Trophoblast cell (in vitro differentiated cells and primary cell): ENCODE measurements around the gene GNS.

Source experiments
- DNase-seq, 2 donors: peaks; one replicate each; pipeline ENCODE4 v3.0.0-alpha.2; 2016
- H2AFZ ChIP-seq: 2 replicates; pipeline ENCODE4 v1.6.1; 2013; ENCODE audit warnings: low read length, moderate library complexity, mild to moderate bottlenecking; ENCODE audit not compliant: insufficient read depth, poor library complexity
- H2AK5ac ChIP-seq: 2 replicates; pipeline ENCODE4 v1.6.1; 2013; ENCODE audit warnings: mild to moderate bottlenecking, low read length
- H2BK120ac ChIP-seq: 2 replicates; pipeline ENCODE4 v1.6.1; 2013; ENCODE audit warnings: low read length, mild to moderate bottlenecking, moderate library complexity; ENCODE audit not compliant: insufficient read depth, poor library complexity
- H2BK12ac ChIP-seq: 2 replicates; pipeline ENCODE4 v1.6.1; 2013; ENCODE audit warnings: mild to moderate bottlenecking, low read length, moderate library complexity
- H2BK5ac ChIP-seq: 2 replicates; pipeline ENCODE4 v1.6.1; 2013; ENCODE audit warnings: low read length, low read depth, moderate library complexity, mild to moderate bottlenecking; ENCODE audit not compliant: poor library complexity
- H3K14ac ChIP-seq: 2 replicates; pipeline ENCODE4 v1.6.1; 2013; ENCODE audit warnings: mild to moderate bottlenecking, low read length
- H3K18ac ChIP-seq: 2 replicates; pipeline ENCODE4 v1.6.1; 2013; ENCODE audit warnings: mild to moderate bottlenecking, low read length
- H3K23ac ChIP-seq: 2 replicates; pipeline ENCODE4 v1.6.1; 2013; ENCODE audit warnings: low read length
- H3K27ac ChIP-seq: 2 replicates; pipeline ENCODE4 v1.5.1; 2013; ENCODE audit warnings: low read depth, mild to moderate bottlenecking, inconsistent platforms, low read length, moderate library complexity
- H3K27me3 ChIP-seq: 2 replicates; pipeline ENCODE4 v1.6.1; 2013; ENCODE audit warnings: inconsistent platforms, mild to moderate bottlenecking, low read length, moderate library complexity; ENCODE audit not compliant: insufficient read depth
- H3K36me3 ChIP-seq, 2 experiments: 1 replicate in 1 of 2; 2 replicates in 1 of 2; pipeline ENCODE4 v1.6.1; 2013; ENCODE audit warnings: low read length in 2 of 2, mild to moderate bottlenecking in 2 of 2, moderate library complexity in 1 of 2; ENCODE audit not compliant: insufficient read depth in 2 of 2, control insufficient read depth in 1 of 2
- H3K4ac ChIP-seq: 2 replicates; pipeline ENCODE4 v1.6.1; 2013; ENCODE audit warnings: low read depth, mild to moderate bottlenecking, low read length, moderate library complexity
- H3K4me1 ChIP-seq, 2 experiments: 1 replicate in 1 of 2; 2 replicates in 1 of 2; pipeline ENCODE4 v1.6.1; 2013; ENCODE audit warnings: low read length in 2 of 2, mild to moderate bottlenecking in 2 of 2, moderate library complexity in 1 of 2; ENCODE audit not compliant: insufficient read depth in 2 of 2, control insufficient read depth in 1 of 2
- H3K4me2 ChIP-seq: 2 replicates; pipeline ENCODE4 v1.6.1; 2013; ENCODE audit warnings: inconsistent platforms, mild to moderate bottlenecking, low read length, moderate library complexity
- H3K4me3 ChIP-seq: 2 replicates; pipeline ENCODE4 v1.5.1; 2013; ENCODE audit warnings: mild to moderate bottlenecking, low read depth, low read length, inconsistent platforms
- H3K79me1 ChIP-seq: one replicate; pipeline ENCODE4 v1.6.1; 2013; ENCODE audit warnings: low read length
- H3K79me2 ChIP-seq: 2 replicates; pipeline ENCODE4 v1.6.1; 2013; ENCODE audit warnings: low read length, mild to moderate bottlenecking; ENCODE audit not compliant: control insufficient read depth, insufficient read depth, poor library complexity
- H3K9ac ChIP-seq: 2 replicates; pipeline ENCODE4 v1.6.1; 2013; ENCODE audit warnings: mild to moderate bottlenecking, low read length
- H3K9me3 ChIP-seq: 2 replicates; pipeline ENCODE4 v1.6.1; 2013; ENCODE audit warnings: low read depth, mild to moderate bottlenecking, control low read depth, inconsistent platforms, low read length; ENCODE audit not compliant: insufficient read depth
- H4K12ac ChIP-seq: 2 replicates; pipeline ENCODE4 v1.6.1; 2013; ENCODE audit warnings: low read depth, mild to moderate bottlenecking, low read length, moderate library complexity
- H4K8ac ChIP-seq: 2 replicates; pipeline ENCODE4 v1.6.1; 2013; ENCODE audit warnings: low read depth, mild to moderate bottlenecking, low read length, moderate library complexity
- H4K91ac ChIP-seq: one replicate; pipeline ENCODE4 v1.6.1; 2013; ENCODE audit warnings: low read depth, mild to moderate bottlenecking, low read length, moderate library complexity
- WGBS: extraction: QIAGEN DNeasy Blood & Tissue Kit; methylation state at CpG from one replicate; pipeline ENCODE4 v1.1.7; 2013; ENCODE audit warnings: missing lambda C conversion rate; ENCODE audit not compliant: insufficient read length, insufficient coverage; ENCODE audit errors: extremely low coverage; 5-methylcytosine and 5-hydroxymethylcytosine counted together

The GNS gene

GRCh38 chr12:64696080-64696741, 63.0 kb downstream of the GNS start:
- WGBS: no CpG with 5 or more reads among the region's 1 CpG
- no peak overlapping the region for H3K9ac ChIP-seq

GRCh38 chr12:64695550-64695949, 63.7 kb downstream of the GNS start:
- no peaks in the 10 kb centered on the region for H3K9me3 ChIP-seq
- peaks cover 0 to 3% of the 10 kb centered on the region in 2 experiments for H3K4me1 ChIP-seq
- H2AFZ ChIP-seq: no peak overlapping the region
- H3K27ac ChIP-seq: no peak overlapping the region
- H3K36me3 ChIP-seq: peaks cover 4 to 5% of the 10 kb centered on the region in 2 experiments
- no peak overlapping the region for H3K14ac ChIP-seq
- no peak overlapping the region for H3K9ac ChIP-seq
- no peak overlapping the region for H2BK12ac ChIP-seq
- H3K27me3 ChIP-seq: no peaks in the 10 kb centered on the region
- H3K4me3 ChIP-seq: no peak overlapping the region
- no peaks in the 10 kb centered on the region for H3K79me2 ChIP-seq
- H4K12ac ChIP-seq: no peak overlapping the region
- H3K23ac ChIP-seq: no peak overlapping the region
- no peak overlapping the region for H2BK5ac ChIP-seq
- H3K18ac ChIP-seq: no peak overlapping the region
- H3K79me1 ChIP-seq: no peaks in the 10 kb centered on the region
- no CpG with 5 or more reads among the region's 5 CpGs for WGBS
- H2AK5ac ChIP-seq: no peak overlapping the region
- H2BK120ac ChIP-seq: no peak overlapping the region
- H3K4me2 ChIP-seq: no peak overlapping the region
- H4K91ac ChIP-seq: no peak overlapping the region
- DNase-seq: no peak
- no peak overlapping the region for H3K4ac ChIP-seq
- no peak overlapping the region for H4K8ac ChIP-seq

More at GRCh38 chr12:64696080-64696741, 63.0 kb downstream of the GNS start:
- H4K91ac ChIP-seq: no peak overlapping the region
- no peaks in the 10 kb centered on the region for H3K27me3 ChIP-seq
- H4K8ac ChIP-seq: no peak overlapping the region
- no peaks in the 10 kb centered on the region for H3K79me1 ChIP-seq
- no peak overlapping the region for H3K27ac ChIP-seq
- H3K4me3 ChIP-seq: no peak overlapping the region
- H2BK5ac ChIP-seq: no peak overlapping the region
- DNase-seq: peak in 1 of 2 donors; percentile 43
- no peak overlapping the region for H3K14ac ChIP-seq
- no peak overlapping the region for H2BK120ac ChIP-seq
- H3K79me2 ChIP-seq: no peaks in the 10 kb centered on the region
- peaks cover 4 to 5% of the 10 kb centered on the region in 2 experiments for H3K36me3 ChIP-seq
- no peak overlapping the region for H2AFZ ChIP-seq
- H2AK5ac ChIP-seq: no peak overlapping the region
- no peak overlapping the region for H3K4ac ChIP-seq
- H3K23ac ChIP-seq: no peak overlapping the region
- H4K12ac ChIP-seq: no peak overlapping the region
- no peak overlapping the region for H3K4me2 ChIP-seq
- H3K9me3 ChIP-seq: no peaks in the 10 kb centered on the region
- H3K4me1 ChIP-seq: peaks cover 0 to 3% of the 10 kb centered on the region in 2 experiments
- no peak overlapping the region for H2BK12ac ChIP-seq
- H3K18ac ChIP-seq: no peak overlapping the region

- H4K12ac ChIP-seq: no peak overlapping the region
- H3K23ac ChIP-seq: no peak overlapping the region
- no peak overlapping the region for H2BK120ac ChIP-seq
- no peaks in the 10 kb centered on the region for H3K27me3 ChIP-seq
- H2AK5ac ChIP-seq: no peak overlapping the region
- DNase-seq: no peak
- H3K14ac ChIP-seq: no peak overlapping the region
- WGBS: no CpG with 5 or more reads among the region's 18 CpGs
- H4K91ac ChIP-seq: no peak overlapping the region
- H3K79me2 ChIP-seq: no peaks in the 10 kb centered on the region
- H3K27ac ChIP-seq: no peak overlapping the region
- H3K9ac ChIP-seq: no peak overlapping the region
- H4K8ac ChIP-seq: no peak overlapping the region
- H3K36me3 ChIP-seq: peaks cover 4 to 5% of the 10 kb centered on the region in 2 experiments
- no peak overlapping the region for H2BK5ac ChIP-seq
- no peak overlapping the region for H3K4ac ChIP-seq
- H3K4me2 ChIP-seq: no peak overlapping the region
- no peak overlapping the region for H2BK12ac ChIP-seq
- H3K4me1 ChIP-seq: peaks cover 0 to 3% of the 10 kb centered on the region in 2 experiments
- H2AFZ ChIP-seq: no peak overlapping the region
- no peak overlapping the region for H3K18ac ChIP-seq
- H3K4me3 ChIP-seq: no peak overlapping the region
- H3K79me1 ChIP-seq: no peaks in the 10 kb centered on the region
- H3K9me3 ChIP-seq: no peaks in the 10 kb centered on the region
Observed at GRCh38 chr12:64694130-64695040, 64.8 kb downstream of the GNS start.

GRCh38 chr12:64691795-64692583, 67.2 kb downstream of the GNS start:
- DNase-seq: no peak

More at GRCh38 chr12:64691795-64692583, 67.2 kb downstream of the GNS start:
- no peak overlapping the region for H2AK5ac ChIP-seq
- whole genome bisulfite sequencing: no CpG with 5 or more reads among the region's 2 CpGs
- H4K12ac ChIP-seq: no peak overlapping the region
- no peak overlapping the region for H4K8ac ChIP-seq
- H3K4ac ChIP-seq: no peak overlapping the region
- peaks cover 12% of the 10 kb centered on the region in 2 experiments for H3K36me3 ChIP-seq
- no peaks in the 10 kb centered on the region for H3K27me3 ChIP-seq
- no peak overlapping the region for H3K18ac ChIP-seq
- H2BK12ac ChIP-seq: no peak overlapping the region
- H3K4me2 ChIP-seq: no peak overlapping the region
- peaks cover 2 to 3% of the 10 kb centered on the region in 2 experiments for H3K4me1 ChIP-seq
- no peak overlapping the region for H2AFZ ChIP-seq
- no peak overlapping the region for H3K27ac ChIP-seq
- no peak overlapping the region for H4K91ac ChIP-seq
- no peaks in the 10 kb centered on the region for H3K9me3 ChIP-seq
- H3K23ac ChIP-seq: no peak overlapping the region
- no peak overlapping the region for H3K14ac ChIP-seq
- no peak overlapping the region for H3K4me3 ChIP-seq
- no peak overlapping the region for H3K9ac ChIP-seq
- no peaks in the 10 kb centered on the region for H3K79me1 ChIP-seq
- H3K79me2 ChIP-seq: no peaks in the 10 kb centered on the region
- no peak overlapping the region for H2BK5ac ChIP-seq
- H2BK120ac ChIP-seq: no peak overlapping the region
